Measurements from ENCODE around the gene FAT1.

FAT1 gene

DNA sequence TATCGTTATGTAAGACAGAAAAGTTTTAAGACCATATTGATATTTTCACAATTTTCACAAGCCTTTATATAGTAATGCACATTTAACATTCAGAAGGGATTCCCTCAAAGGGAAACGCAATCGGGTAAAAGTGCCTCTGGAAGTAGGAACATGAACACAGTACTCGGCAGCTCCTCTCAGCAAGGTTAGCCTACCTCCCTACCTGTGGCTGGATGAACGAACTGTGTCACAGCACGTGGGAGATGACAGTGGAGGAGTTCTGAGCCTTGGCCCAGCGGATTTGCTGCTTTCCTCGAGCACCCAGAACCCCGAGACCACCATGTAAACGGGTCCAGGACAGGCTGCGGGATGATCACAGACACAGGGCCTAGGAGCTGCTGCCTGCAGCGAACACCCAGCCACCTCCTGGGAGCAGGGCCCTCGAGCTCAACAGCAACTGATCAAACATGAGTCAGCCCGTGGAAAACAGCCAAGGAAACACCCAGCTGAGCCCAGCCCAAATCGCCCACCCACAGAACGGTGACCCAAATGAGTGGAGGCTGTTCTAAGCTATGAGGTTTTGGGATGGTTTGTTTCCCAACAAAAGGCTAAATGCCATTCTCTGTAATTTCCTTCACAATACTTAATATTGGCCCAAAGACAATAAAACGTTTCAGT, 30.4 kb downstream of the FAT1 start:
- no peaks in the 10 kb centered on the region for H3K27me3 Mint-ChIP-seq
- H3K36me3 Mint-ChIP-seq (ENCODE audit: insufficient read depth): no peaks in the 10 kb centered on the region
- H3K9me3 Mint-ChIP-seq: peaks cover 9 to 13% of the 10 kb centered on the region in 2 donors
- no peaks in the 10 kb centered on the region for H3K4me1 Mint-ChIP-seq (ENCODE audit: low read depth in 2 of 2)
- DNase-seq (no peak), ATAC-seq (replicated peaks) (no peak)
- no peak overlapping the region for H3K27ac Mint-ChIP-seq
- H3K4me3 Mint-ChIP-seq: no peak overlapping the region

DNA sequence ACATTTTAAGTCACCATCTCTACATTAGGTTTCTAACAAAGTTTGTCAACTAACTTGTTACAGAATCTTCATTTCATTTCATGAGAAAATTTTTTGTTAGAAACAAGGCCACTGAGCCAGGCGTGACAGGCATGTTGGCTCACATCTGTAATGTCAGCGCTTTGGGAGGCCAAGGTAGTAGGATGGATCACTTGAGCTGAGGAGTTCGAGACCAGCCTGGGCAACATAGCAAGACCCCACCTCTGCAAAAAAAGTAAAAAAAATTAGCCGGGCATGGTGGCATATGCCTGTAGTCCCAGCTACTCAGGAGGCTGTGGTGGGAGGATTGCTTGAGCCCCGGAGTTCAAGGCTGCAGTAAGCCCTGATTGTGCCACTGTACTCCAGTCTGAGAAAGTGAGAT, 32.3 kb downstream of the FAT1 start:
- no peak for DNase-seq
- H3K27ac Mint-ChIP-seq: no peak overlapping the region
- no peak overlapping the region for H3K4me3 Mint-ChIP-seq
- no peaks in the 10 kb centered on the region for H3K4me1 Mint-ChIP-seq (ENCODE audit: low read depth in 2 of 2)
- ATAC-seq (replicated peaks): no peak
- no peaks in the 10 kb centered on the region for H3K36me3 Mint-ChIP-seq (ENCODE audit: insufficient read depth)
- no peaks in the 10 kb centered on the region for H3K27me3 Mint-ChIP-seq
- H3K9me3 Mint-ChIP-seq: peaks cover 10 to 13% of the 10 kb centered on the region in 2 donors

DNA sequence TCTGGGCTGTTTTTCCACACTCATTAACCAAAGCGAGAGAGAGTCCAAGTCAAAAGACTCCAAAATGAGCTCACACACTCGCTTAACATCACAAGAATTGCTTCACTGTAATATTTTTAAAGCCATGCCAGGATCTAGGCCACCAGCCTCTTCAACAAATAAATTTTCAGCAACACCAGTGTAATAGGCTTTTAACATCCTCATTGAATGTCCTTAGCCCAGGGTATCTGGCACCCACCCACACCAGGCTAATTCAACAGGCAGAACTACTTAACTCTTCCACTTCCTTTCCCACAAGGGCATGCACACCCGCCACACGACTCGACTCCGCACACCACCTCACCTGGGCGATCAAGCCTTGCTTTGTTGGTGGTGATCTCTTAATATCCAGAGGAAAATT, 34.2 kb downstream of the FAT1 start:
- no peak for DNase-seq
- H3K4me1 Mint-ChIP-seq (ENCODE audit: low read depth in 2 of 2): no peaks in the 10 kb centered on the region
- H3K4me3 Mint-ChIP-seq: no peak overlapping the region
- no peak overlapping the region for H3K27ac Mint-ChIP-seq
- no peaks in the 10 kb centered on the region for H3K27me3 Mint-ChIP-seq
- peaks cover 10 to 13% of the 10 kb centered on the region in 2 donors for H3K9me3 Mint-ChIP-seq
- H3K36me3 Mint-ChIP-seq (ENCODE audit: insufficient read depth): no peaks in the 10 kb centered on the region
- ATAC-seq (replicated peaks): no peak

DNA sequence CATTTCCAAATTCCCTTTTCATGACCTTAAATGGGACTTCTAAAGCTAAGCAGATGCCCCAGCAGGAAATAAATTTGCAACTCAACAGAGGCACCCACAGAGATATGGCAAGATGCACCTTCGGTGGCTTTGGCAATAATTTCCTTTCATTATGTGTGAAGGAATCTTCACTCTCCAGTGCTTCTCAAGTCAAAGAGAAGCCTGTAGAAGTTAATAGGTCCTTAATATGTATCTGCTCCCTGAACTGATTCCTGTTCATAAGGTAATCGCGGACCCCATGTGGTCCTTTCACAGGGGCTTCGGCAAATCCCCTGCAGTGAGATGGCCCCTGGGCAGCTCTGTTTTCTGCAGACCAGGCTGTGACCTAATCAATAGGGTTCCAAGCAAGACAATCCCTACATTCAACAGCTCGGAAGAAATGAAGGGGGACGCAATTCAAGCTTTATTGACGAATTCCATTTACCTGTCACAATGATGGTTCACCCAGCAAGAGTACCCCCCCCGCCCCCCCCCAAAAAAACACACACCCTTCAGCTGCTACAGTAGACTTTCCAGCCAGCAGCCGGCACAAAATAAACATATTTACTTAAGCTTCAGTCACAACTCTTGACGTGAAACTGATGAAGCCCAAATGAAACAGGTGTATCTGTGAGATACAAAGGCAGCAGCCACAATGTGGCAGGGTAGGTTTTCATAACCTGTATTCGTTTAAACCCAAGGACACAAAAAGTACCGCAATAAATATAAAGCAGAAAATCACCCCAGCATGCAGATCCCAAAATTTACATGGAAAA, 35.3 kb downstream of the FAT1 start:
- Mint-ChIP-seq H3K4me3 (no peak overlapping the region), H3K27ac (no peak overlapping the region), H3K36me3 (ENCODE audit: insufficient read depth) (no peaks in the 10 kb centered on the region), H3K4me1 (ENCODE audit: low read depth in 2 of 2) (no peaks in the 10 kb centered on the region), H3K9me3 (peaks cover 8 to 11% of the 10 kb centered on the region in 2 donors), H3K27me3 (no peaks in the 10 kb centered on the region)
- ATAC-seq (replicated peaks) (no peak), DNase-seq (no peak)

DNA sequence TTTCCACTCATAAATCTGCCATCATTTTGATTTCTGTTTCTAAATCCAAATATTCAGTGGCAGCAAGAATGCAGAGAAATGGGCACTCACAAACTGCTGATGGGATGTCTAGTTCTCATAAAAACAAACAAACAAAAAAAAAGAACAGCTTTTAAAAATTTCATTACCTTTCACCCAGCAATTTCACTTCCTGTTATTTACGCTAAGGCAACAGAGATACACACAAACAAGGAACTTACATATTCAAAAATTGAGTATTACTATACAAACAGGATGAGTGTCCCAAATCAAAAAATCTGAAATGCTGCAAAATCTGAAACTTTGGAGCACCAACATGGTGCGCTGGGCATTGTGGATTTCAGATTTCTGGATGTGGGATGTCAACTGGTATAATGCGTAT, 36.4 kb downstream of the FAT1 start:
- Mint-ChIP-seq H3K4me1 (ENCODE audit: low read depth in 2 of 2) (no peaks in the 10 kb centered on the region), H3K4me3 (no peak overlapping the region), H3K27me3 (no peaks in the 10 kb centered on the region), H3K36me3 (ENCODE audit: insufficient read depth) (no peaks in the 10 kb centered on the region), H3K9me3 (peaks cover 12 to 13% of the 10 kb centered on the region in 2 donors), H3K27ac (no peak overlapping the region)
- DNase-seq: no peak
- ATAC-seq (replicated peaks): no peak

DNA sequence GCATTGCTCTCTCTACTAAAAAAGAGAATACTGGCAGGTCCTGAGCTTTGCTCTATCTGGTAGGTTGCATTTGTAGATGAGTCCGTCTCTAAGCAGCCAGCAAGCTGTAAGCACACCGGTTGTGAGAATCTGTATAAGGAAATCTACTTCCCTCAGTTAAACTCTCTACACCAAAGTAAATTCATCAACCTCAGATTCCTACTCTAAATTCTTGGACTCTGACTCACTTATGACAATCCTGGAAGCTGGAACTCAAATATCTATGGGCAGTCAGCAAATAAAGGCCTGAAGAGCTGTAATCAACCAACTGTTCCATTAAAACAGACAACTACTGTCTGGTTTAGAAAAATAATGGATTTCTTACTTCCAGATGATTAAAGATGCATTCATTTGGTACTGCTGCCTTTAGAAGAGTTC, 37.9 kb downstream of the FAT1 start:
- Mint-ChIP-seq H3K36me3 (ENCODE audit: insufficient read depth) (no peaks in the 10 kb centered on the region), H3K4me1 (ENCODE audit: low read depth in 2 of 2) (no peaks in the 10 kb centered on the region), H3K27ac (no peak overlapping the region), H3K4me3 (no peak overlapping the region), H3K27me3 (no peaks in the 10 kb centered on the region), H3K9me3 (peaks cover 13 to 17% of the 10 kb centered on the region in 2 donors)
- DNase-seq: no peak
- no peak for ATAC-seq (replicated peaks)

DNA sequence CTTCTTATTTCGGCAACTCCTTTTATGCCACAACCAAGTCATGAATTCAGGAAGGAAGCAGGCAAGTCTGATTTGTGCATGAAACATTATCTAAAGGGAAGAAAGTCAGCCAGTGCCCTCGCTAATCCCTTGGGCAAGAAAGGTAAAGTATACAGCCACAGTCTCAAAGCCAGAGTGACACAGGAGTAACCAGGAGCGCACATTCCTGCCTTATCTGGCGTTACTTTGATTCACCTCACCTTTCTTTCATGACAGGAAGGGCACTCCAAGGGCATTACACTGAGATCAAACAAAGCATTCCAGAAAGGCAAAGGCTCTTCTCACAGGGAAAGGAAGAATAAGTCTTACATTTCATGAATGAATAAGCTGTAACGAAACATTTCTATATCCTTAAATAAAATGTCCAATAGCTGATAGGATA, 38.8 kb downstream of the FAT1 start:
- Mint-ChIP-seq H3K27ac (no peak overlapping the region), H3K4me1 (ENCODE audit: low read depth in 2 of 2) (no peaks in the 10 kb centered on the region), H3K27me3 (no peaks in the 10 kb centered on the region), H3K36me3 (ENCODE audit: insufficient read depth) (no peaks in the 10 kb centered on the region), H3K9me3 (peaks cover 12 to 18% of the 10 kb centered on the region in 2 donors), H3K4me3 (no peak overlapping the region)
- ATAC-seq (replicated peaks): no peak
- DNase-seq: no peak

DNA sequence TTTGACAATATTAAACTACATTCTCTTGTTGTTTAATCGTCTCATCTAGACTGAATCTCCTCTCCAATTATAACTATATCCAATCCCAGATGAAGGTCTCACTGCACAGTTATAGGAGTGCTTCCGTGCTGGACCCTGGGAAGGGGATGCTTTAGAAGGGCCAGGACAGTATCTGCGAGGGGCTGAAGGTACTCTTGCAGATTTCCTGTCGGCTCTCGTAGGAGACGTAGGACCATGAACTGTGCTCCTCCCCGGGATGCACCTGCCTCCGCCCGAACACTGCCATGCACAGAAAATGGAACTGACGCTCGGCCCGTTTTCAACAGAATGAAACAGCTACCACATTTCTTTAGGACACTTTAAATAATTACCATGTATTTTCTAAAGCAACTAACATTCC, 39.4 kb downstream of the FAT1 start:
- no peaks in the 10 kb centered on the region for H3K27me3 Mint-ChIP-seq
- no peak for DNase-seq
- H3K36me3 Mint-ChIP-seq (ENCODE audit: insufficient read depth): no peaks in the 10 kb centered on the region
- H3K27ac Mint-ChIP-seq: no peak overlapping the region
- no peaks in the 10 kb centered on the region for H3K4me1 Mint-ChIP-seq (ENCODE audit: low read depth in 2 of 2)
- H3K9me3 Mint-ChIP-seq: peaks cover 7 to 15% of the 10 kb centered on the region in 2 donors
- no peak for ATAC-seq (replicated peaks)
- no peak overlapping the region for H3K4me3 Mint-ChIP-seq

DNA sequence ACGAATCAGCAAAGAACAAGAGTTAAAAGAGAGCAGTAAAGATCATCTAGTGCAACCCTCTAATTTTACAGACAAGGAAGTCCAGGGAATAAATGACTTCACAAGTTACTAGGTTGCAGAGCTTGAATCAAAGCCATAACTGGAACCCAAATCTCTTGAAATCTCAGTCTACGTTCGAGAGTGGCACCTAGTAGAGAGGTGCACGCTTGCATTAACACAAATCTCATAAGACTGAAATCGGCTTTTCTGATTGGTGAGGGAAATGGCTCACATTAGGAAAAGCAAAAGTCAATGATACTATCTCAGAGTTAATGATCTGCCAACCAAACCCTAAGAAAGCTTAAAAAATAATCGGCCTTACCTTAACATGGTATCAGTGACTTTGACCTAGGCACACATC, 43.0 kb downstream of the FAT1 start:
- Mint-ChIP-seq H3K27me3 (no peaks in the 10 kb centered on the region), H3K27ac (no peak overlapping the region), H3K9me3 (peaks cover 7 to 15% of the 10 kb centered on the region in 2 donors), H3K4me1 (ENCODE audit: low read depth in 2 of 2) (no peaks in the 10 kb centered on the region), H3K36me3 (ENCODE audit: insufficient read depth) (no peaks in the 10 kb centered on the region), H3K4me3 (no peak overlapping the region)
- DNase-seq (no peak), ATAC-seq (replicated peaks) (no peak)

DNA sequence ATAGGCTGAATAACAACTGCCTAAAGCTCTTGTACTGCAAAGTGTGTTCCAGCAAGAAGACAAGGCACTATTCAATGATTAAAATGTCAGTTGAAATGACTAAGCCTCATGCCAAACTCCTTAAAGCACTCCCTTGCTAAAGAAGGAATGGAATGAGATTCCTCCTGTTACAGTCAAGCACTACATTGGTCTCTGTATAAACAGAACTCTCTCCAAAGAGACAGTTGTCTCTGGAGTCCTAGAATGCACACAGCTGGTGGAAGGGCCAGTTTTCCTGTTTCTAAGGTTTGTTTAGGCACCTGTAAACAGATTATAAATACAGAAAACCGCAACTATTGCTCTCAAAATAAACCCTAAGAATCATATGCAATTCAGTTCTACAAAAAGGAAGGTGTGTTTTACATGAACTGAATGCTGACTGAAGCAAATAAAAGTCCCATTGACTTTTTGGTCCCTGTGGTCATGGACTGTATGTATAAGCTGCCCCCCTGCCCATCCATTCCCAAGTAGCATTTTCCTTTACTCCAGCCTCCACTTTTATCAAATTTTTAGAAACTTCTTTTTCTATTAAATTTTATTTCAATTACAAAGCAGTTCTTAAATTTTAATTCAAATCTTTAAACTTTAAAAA, 47.0 kb downstream of the FAT1 start:
- H3K27me3 Mint-ChIP-seq: no peaks in the 10 kb centered on the region
- no peaks in the 10 kb centered on the region for H3K36me3 Mint-ChIP-seq (ENCODE audit: insufficient read depth)
- no peaks in the 10 kb centered on the region for H3K4me1 Mint-ChIP-seq (ENCODE audit: low read depth in 2 of 2)
- H3K9me3 Mint-ChIP-seq: peaks cover 0 to 9% of the 10 kb centered on the region in 2 donors
- DNase-seq: no peak
- ATAC-seq (replicated peaks): no peak
- no peak overlapping the region for H3K27ac Mint-ChIP-seq
- H3K4me3 Mint-ChIP-seq: no peak overlapping the region

DNA sequence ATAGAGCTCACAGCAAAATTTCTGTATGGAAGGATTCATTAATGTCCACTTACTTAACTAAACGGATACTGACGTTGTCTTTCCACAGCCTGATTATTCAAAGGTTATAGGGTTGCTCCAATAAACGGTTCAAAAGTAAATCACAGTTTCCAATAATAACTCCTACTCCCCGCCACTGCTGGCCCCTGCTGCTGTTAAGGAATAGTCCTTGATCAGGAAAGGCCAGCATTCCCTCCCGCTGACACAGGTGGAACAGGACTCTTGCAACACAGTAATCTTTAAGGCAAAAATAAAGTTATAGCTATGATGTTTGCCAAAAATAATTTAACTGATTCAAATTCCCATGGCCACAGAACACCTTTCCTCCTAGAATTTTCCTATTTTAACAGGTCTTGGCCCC, 53.9 kb downstream of the FAT1 start:
- Mint-ChIP-seq H3K36me3 (ENCODE audit: insufficient read depth) (no peaks in the 10 kb centered on the region), H3K9me3 (peaks cover 0 to 2% of the 10 kb centered on the region in 2 donors), H3K4me3 (no peak overlapping the region)

DNA sequence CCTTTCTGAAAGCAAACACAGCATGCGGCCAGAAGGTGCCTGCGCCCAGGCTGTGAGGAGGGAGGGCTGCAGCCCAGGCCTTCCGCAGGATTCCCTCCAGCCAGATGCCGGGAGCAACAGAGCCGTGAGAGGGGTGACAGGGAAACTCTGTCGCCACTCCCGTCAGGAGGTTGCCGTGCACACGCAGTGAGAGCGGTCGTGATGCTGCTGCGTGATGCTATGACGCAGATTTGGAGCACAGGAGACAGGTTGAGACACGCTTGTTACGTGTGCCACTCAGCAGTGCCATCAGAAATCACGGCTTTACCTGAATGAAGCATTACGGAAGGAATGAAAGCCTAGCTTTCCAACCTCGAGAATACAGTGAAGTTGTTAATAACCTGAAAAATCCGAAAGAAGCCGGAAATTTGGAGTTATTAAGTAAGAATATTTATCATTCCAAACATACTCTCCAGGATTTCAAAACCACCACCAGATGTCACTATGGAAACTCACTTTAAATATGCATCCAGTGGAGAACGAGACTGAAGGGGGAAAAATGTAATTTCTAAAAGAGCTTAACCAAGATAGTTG, 54.4 kb downstream of the FAT1 start:
- Mint-ChIP-seq H3K36me3 (ENCODE audit: insufficient read depth) (no peaks in the 10 kb centered on the region), H3K27ac (no peak overlapping the region), H3K4me3 (no peak overlapping the region), H3K4me1 (ENCODE audit: low read depth in 2 of 2) (no peaks in the 10 kb centered on the region), H3K27me3 (peaks cover 0 to 6% of the 10 kb centered on the region in 2 donors), H3K9me3 (peaks cover 0 to 2% of the 10 kb centered on the region in 2 donors)
- DNase-seq (no peak), ATAC-seq (replicated peaks) (no peak)

More for the DNA sequence above, 53.9 kb downstream of the FAT1 start:
- H3K4me1 Mint-ChIP-seq (ENCODE audit: low read depth in 2 of 2): no peaks in the 10 kb centered on the region
- no peak overlapping the region for H3K27ac Mint-ChIP-seq
- DNase-seq: no peak
- no peak for ATAC-seq (replicated peaks)
- peaks cover 0 to 6% of the 10 kb centered on the region in 2 donors for H3K27me3 Mint-ChIP-seq

DNA sequence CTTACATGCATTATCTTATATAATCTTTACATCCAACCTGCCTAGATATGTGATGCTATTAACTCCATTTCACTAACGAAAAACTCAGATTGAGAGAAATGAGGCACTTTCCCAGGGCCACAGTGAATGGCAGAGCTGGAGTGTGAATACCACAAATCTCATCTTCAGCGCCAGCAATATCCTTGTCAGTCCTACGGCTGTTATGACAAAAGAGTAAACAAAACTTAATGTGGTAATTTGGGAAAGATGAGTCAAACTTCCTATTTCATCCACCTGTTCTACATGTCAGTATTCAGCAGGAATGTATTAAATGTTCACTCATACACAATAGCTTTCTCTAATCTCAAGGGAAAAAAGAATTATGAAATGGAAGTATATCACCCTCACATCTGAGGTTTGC, 56.9 kb downstream of the FAT1 start:
- no peak overlapping the region for H3K4me3 Mint-ChIP-seq
- ATAC-seq (replicated peaks) (no peak), DNase-seq (no peak)
- H3K27me3 Mint-ChIP-seq: peaks cover 0 to 6% of the 10 kb centered on the region in 2 donors
- H3K4me1 Mint-ChIP-seq (ENCODE audit: low read depth in 2 of 2): no peaks in the 10 kb centered on the region
- H3K9me3 Mint-ChIP-seq: peaks cover 0 to 2% of the 10 kb centered on the region in 2 donors
- H3K27ac Mint-ChIP-seq: no peak overlapping the region
- no peaks in the 10 kb centered on the region for H3K36me3 Mint-ChIP-seq (ENCODE audit: insufficient read depth)

All from effector memory CD8-positive, alpha-beta T cell (primary cell).